ENCODE results near the gene RNF207.

RNF207 gene

GRCh38 chr1:6249739-6250689 is 44.1 kb downstream of the RNF207 start:
- no peak for ATAC-seq
- DNase-seq = no peak

- DNase-seq = no peak
- ATAC-seq = no peak
These were observed 45.3 kb downstream of the RNF207 start for GRCh38 chr1:6251233-6251632.

GRCh38 chr1:6251681-6252373 is 45.9 kb downstream of the RNF207 start:
- ATAC-seq = no peak
- no peak for DNase-seq

- DNase-seq = no peak
- no peak for ATAC-seq
These were observed 46.4 kb downstream of the RNF207 start for GRCh38 chr1:6252374-6252710.

- DNase-seq (no peak), ATAC-seq (no peak)
These were observed 47.5 kb downstream of the RNF207 start for GRCh38 chr1:6253380-6253779.

- ATAC-seq = no peak
- no peak for DNase-seq
These were observed 48.8 kb downstream of the RNF207 start for GRCh38 chr1:6254691-6255090.

- DNase-seq = no peak
- ATAC-seq = no peak
These were observed 50.7 kb downstream of the RNF207 start for GRCh38 chr1:6256645-6257044.

- DNase-seq (no peak), ATAC-seq (no peak)
These were observed 51.7 kb downstream of the RNF207 start for GRCh38 chr1:6257541-6258069.

GRCh38 chr1:6258675-6259074 is 52.8 kb downstream of the RNF207 start:
- DNase-seq (no peak), ATAC-seq (no peak)

- ATAC-seq = peak; percentile 44
- DNase-seq = peak; percentile 82
These were observed 53.8 kb downstream of the RNF207 start for GRCh38 chr1:6259491-6260362.

- DNase-seq = no peak
- no peak for ATAC-seq
These were observed 54.6 kb downstream of the RNF207 start for GRCh38 chr1:6260433-6260934.

- DNase-seq = peak; percentile 68
These were observed 55.2 kb downstream of the RNF207 start, which contains the start of gene GPR153 for GRCh38 chr1:6260961-6261614. Gene GPR153, minus strand, starts transcription at chr1:6261098. Its CDS starts 6,193 bp downstream, at chr1:6254905.

GRCh38 chr1:6261615-6261995 is 55.7 kb downstream of the RNF207 start:
- DNase-seq (no peak), ATAC-seq (no peak)

More at GRCh38 chr1:6260961-6261614, 55.2 kb downstream of the RNF207 start, which contains the start of gene GPR153:
- peak; percentile 61 for ATAC-seq

GRCh38 chr1:6262555-6263420 is 56.9 kb downstream of the RNF207 start:
- ATAC-seq (no peak), DNase-seq (no peak)

- DNase-seq (no peak), ATAC-seq (no peak)
These were observed 57.8 kb downstream of the RNF207 start for GRCh38 chr1:6263716-6264115.

- no peak for ATAC-seq
- no peak for DNase-seq
These were observed 59.2 kb downstream of the RNF207 start for GRCh38 chr1:6265151-6265550.

- DNase-seq (no peak), ATAC-seq (no peak)
These were observed 60.7 kb downstream of the RNF207 start for GRCh38 chr1:6266641-6267040.

GRCh38 chr1:6267686-6268322 is 61.9 kb downstream of the RNF207 start:
- DNase-seq (no peak), ATAC-seq (no peak)

- no peak for DNase-seq
- ATAC-seq = no peak
These were observed 62.5 kb downstream of the RNF207 start for GRCh38 chr1:6268415-6268814.

- ATAC-seq = no peak
- DNase-seq = no peak
These were observed 63.4 kb downstream of the RNF207 start for GRCh38 chr1:6269296-6269695.
